HG03432 (cell line): ENCODE data around the gene ZBTB12.
"Not testable (repeated sequence)": the region's sequence is repeated elsewhere in the genome, so short reads cannot be mapped to it uniquely, and the experiment has no call there.

Source experiments
- ATAC-seq: cut with Tn5 transposase; IDR thresholded peaks from one replicate; pipeline ENCODE4 v1.9.1; 2021; ENCODE audit warnings: mild to moderate bottlenecking, moderate library complexity; ENCODE audit not compliant: unreplicated experiment

The ZBTB12 gene

GRCh38 chr6:31877125-31877650, 24.7 kb downstream of the ZBTB12 start:
- ATAC-seq = no peak

GRCh38 chr6:31876357-31876756, 25.5 kb downstream of the ZBTB12 start:
- no peak for ATAC-seq

- no peak for ATAC-seq
Observed at GRCh38 chr6:31875877-31876276, 26.0 kb downstream of the ZBTB12 start.

GRCh38 chr6:31874836-31875572, 26.9 kb downstream of the ZBTB12 start:
- ATAC-seq = no peak

- ATAC-seq = no peak
Observed at GRCh38 chr6:31874084-31874670, 27.7 kb downstream of the ZBTB12 start.

GRCh38 chr6:31871046-31871659, 30.7 kb downstream of the ZBTB12 start:
- ATAC-seq = no peak

GRCh38 chr6:31870385-31870921, 31.4 kb downstream of the ZBTB12 start:
- ATAC-seq = no peak

GRCh38 chr6:31869343-31869742, 32.5 kb downstream of the ZBTB12 start:
- no peak for ATAC-seq

- ATAC-seq = not testable (repeated sequence)
Observed at GRCh38 chr6:31868658-31868971, 33.3 kb downstream of the ZBTB12 start.

- no peak for ATAC-seq
Observed at GRCh38 chr6:31865205-31866118, 36.4 kb downstream of the ZBTB12 start.

GRCh38 chr6:31864818-31865204, 37.1 kb downstream of the ZBTB12 start:
- no peak for ATAC-seq

- ATAC-seq = not testable (repeated sequence)
Observed at GRCh38 chr6:31864123-31864562, 37.7 kb downstream of the ZBTB12 start.

GRCh38 chr6:31862344-31863235, 39.3 kb downstream of the ZBTB12 start, which contains the start of gene NEU1:
TSS of gene NEU1 (minus strand) at chr6:31862821. CDS start at chr6:31862776, 45 bp downstream.
- ATAC-seq = peak; percentile 88

- ATAC-seq = no peak
Observed at GRCh38 chr6:31861919-31862343, 40.0 kb downstream of the ZBTB12 start.

- no peak for ATAC-seq
Observed at GRCh38 chr6:31861150-31861549, 40.7 kb downstream of the ZBTB12 start.

GRCh38 chr6:31860349-31860748, 41.5 kb downstream of the ZBTB12 start:
- ATAC-seq = no peak

GRCh38 chr6:31859923-31860322, 42.0 kb downstream of the ZBTB12 start:
- ATAC-seq = no peak

GRCh38 chr6:31858707-31859106, 43.2 kb downstream of the ZBTB12 start:
- no peak for ATAC-seq

GRCh38 chr6:31857774-31858173, 44.1 kb downstream of the ZBTB12 start:
- not testable (repeated sequence) for ATAC-seq
